NCI-H187 treated with DMSO at 0.1 percent for 48 hours (cell line): ENCODE data around the gene MACO1.
"Not testable (repeated sequence)": the region's sequence is repeated elsewhere in the genome, so short reads cannot be mapped to it uniquely, and the experiment has no call there.

ENCODE experiments used
- DNase-seq: peaks from one replicate; lab custom pipeline; 2025; lab: John Stamatoyannopoulos, UW

The MACO1 gene

DNA sequence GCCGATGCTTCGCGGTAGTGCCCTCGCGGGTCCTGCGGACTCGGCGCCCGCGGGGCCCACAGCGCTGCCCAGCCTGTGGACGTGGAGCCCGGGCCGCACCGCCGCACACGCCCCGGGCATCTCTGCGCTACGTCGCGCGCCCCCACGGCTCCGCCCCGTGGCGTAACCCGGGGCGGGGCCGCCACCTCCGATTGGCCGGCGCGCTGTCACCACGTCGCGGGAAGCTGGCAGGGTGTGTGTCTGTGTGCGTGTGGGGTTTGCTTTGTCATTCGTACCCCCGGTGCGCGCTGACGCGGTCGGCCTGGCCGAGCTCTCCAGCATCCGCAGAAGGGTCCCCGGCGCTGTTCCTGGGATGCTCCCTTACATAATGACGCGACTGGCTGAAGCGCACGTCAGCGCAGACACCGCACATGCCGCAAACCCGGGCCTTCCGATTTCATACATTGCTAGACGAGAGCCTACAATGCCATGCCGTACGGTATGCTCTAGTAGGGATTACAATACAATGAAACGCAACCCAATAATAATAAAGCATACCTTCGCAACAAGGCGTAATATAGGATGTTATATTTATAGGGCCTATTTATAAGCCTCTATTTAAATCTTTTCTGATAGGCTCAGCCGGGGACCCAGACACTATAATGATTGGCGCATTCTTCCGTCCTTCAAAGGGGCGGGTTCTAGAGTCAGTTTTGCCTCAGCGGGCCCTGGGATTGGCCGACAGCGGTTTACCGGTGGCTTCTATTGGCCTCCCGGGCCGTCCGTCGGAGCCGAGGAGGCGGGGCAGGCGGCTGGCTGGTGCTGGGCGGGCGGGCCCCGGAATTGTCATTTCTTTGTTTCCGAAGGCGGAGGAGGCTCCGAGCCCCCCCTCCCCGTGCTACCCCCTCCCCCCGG lies at the start of gene MACO1:
TSS of gene MACO1 (plus strand) at position 825 of the 894 bp plus-strand sequence. CDS start 202 bp downstream, outside the sequence.
- DNase-seq = peak; percentile 88

DNA sequence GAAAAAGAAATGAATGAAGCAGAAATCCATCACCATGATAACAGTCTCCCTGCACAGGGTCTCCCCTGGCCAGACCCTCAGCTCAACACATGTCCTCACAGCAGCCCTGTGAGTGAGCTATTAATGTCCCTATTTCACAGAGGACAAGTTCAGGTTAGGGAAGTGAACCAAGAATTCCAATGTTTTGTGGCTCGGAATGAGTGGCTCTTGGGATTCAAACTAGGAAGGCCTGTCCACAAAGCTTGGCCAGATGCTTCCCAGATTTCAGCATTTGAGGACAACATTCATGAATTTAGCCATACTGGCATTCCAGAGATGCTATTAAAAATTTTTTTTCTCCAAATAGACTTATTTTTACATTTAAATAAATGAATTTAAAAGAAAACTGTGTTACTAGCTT lies 48.2 kb upstream of the MACO1 start:
- DNase-seq = not testable (repeated sequence)

- not testable (repeated sequence) for DNase-seq
Observed at GRCh38 chr1:25383090-25383489, 47.6 kb upstream of the MACO1 start.

DNA sequence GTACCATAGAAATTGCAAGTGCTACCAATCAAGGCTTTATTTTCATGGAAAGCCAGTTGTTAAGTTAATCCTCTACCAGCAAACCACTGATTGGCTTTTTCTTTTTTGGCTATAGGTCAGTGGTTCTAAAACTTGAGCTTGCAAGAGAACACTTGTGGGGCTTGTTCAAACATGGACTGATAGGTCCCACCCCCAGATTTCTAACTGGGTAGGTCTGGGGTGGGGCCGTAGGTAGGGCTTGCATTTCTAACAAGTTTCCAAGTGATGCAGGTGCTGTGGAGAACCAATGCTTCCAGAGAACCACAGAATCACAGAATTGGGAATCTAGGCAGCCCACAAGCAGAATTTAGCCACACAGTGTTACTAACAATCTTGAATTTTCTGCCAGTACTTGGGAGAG lies 46.8 kb upstream of the MACO1 start:
- DNase-seq = not testable (repeated sequence)

GRCh38 chr1:25387096-25387495 lies 43.6 kb upstream of the MACO1 start:
- DNase-seq = not testable (repeated sequence)

DNA sequence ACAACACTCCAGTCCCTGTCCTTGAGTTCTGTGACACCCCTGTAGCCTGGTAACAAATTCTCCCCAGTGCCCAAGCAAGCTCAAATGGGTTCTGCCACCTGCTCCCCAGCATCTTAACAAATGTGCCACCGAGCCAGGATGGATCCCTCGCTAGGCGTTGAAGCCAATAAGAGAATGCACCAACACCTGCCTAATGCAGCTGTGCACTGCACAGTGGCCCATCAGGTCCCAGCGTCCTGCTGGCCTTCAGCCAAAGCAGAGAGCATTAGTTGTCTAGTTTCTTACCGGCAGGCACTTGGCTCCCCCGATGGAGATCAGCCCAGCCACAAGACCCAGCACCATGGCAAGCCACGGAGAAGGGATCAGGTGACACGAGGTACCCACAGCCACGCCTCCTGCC lies 42.0 kb upstream of the MACO1 start:
- DNase-seq = peak; percentile 12

GRCh38 chr1:25389721-25390120 lies 41.0 kb upstream of the MACO1 start:
- not testable (repeated sequence) for DNase-seq

- no peak for DNase-seq
Observed at GRCh38 chr1:25392841-25393240, 37.9 kb upstream of the MACO1 start.

DNA sequence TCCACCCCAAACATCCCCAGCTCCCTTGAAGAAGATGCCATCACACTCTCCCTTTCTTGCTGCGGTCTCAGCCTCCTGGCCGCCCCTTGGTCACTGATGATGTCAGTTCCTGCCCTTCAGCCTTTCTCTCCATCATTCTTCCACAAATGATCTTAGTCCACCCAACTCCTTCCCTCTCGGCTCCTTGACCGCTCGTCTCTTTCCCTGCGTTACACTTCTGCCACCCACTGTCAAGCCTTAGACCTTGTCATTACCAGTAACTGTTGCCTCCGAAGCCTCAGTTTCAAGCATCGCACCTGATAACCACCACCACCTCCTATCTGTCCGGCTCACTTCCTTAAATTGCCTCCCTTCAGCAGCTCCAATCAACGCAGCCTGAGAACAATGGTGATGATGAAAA lies 33.1 kb upstream of the MACO1 start:
- not testable (repeated sequence) for DNase-seq

GRCh38 chr1:25398079-25398478 lies 32.6 kb upstream of the MACO1 start:
- not testable (repeated sequence) for DNase-seq

GRCh38 chr1:25402947-25403803 lies 27.5 kb upstream of the MACO1 start:
- DNase-seq = not testable (repeated sequence)

DNA sequence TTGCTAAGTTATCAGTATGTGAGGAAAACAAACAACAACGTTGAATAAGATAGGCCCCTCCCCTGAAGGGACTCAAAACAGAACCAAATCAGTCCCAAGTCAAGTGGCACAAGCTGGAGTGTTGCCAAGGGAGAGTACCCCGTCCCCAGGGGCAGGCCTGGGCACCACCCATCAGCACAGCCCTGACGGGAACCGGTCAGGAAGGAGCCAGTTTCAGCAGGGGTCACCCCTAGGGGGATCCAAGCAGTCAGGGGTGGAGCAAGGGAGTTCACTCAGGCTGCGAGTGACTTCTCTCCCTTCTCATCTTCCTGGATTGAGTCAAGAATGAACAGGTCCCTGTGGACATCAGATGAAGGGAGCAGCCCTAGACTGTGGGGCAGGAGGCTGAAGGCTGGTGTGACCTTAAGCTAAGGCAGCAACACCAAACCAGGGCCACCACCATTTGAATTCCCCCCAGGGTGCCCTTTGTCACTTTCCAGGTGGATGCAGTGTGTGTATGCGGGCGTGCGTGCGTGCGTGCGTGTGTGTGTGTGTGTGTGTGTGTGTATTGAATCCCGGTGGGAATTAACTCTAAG lies 24.9 kb upstream of the MACO1 start:
- DNase-seq = not testable (repeated sequence)

DNA sequence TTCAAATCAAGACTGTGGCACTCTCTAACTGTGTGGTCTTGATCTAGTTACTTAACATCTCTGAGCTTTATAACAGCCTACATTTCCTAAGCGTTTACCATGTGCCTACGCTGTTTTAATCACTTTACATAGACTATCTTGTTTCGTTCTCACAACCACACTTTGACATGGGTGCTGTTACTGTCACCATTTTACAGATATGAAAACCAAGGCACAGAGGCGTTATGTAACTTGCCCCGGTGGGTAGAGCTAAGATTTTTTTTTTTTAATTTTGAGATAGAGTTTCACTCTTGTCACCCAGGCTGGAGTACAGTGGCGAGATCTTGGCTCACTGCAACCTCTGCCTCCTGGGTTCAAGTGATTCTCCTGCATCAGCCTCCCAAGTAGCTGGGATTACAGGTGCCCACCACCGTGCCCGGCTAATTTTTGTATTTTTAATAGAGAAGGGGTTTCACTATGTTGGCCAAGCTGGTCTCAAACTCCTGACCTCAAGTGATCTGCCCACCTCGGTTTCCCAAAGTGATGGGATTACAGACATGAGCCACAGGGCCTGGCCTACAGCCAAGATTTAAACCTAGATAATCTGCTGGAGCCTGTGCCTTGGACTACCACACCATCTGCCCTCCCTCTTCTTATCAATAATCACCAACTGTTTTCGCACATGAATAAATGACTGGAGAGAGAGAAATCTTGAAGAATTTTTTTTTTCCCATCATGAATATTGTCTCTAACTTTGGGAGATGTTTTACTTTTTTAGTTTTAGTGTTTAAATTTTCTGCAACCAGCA lies 20.9 kb upstream of the MACO1 start:
- DNase-seq = not testable (repeated sequence)

GRCh38 chr1:25412872-25413623 lies 17.6 kb upstream of the MACO1 start:
- DNase-seq = not testable (repeated sequence)

- DNase-seq = not testable (repeated sequence)
Observed at GRCh38 chr1:25414157-25414556, 16.5 kb upstream of the MACO1 start.

GRCh38 chr1:25414578-25414977 lies 16.1 kb upstream of the MACO1 start:
- DNase-seq = not testable (repeated sequence)

- DNase-seq = not testable (repeated sequence)
Observed at GRCh38 chr1:25417280-25417679, 13.4 kb upstream of the MACO1 start.

GRCh38 chr1:25419339-25419738 lies 11.4 kb upstream of the MACO1 start:
- not testable (repeated sequence) for DNase-seq

GRCh38 chr1:25420715-25421114 lies 10.0 kb upstream of the MACO1 start, which contains the start of gene RHCE:
TSS of gene RHCE (minus strand) at chr1:25420825. CDS start at chr1:25420786, 39 bp downstream.
- not testable (repeated sequence) for DNase-seq

DNA sequence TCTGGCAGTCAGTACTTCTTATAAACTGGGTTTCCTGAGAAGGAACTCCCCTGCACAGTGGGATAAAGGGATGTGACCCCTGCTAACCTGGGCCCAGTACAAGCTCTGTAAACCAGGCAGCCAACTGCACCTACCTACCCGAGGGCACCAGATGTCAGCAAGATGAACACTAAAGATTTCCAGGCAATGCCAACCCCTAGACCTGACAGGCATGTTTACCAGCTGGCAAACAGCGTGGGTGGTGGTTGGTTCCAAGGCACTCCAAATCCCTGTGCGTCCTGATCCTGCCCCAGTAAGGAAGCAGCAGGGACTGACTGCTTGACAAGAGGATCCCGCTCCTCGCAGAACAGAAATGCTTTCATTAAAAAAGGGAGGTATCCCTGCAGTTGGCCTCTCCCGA lies 7.5 kb upstream of the MACO1 start:
- not testable (repeated sequence) for DNase-seq
